Adrenal gland (tissue), 19 donors: ENCODE results near the gene PTGFRN. TPM values are rescaled to one million over a fixed set of nuclear protein-coding genes. Genes with fewer than 3 reads are reported as not detected.
A peak's percentile ranks its signal among the peaks of the same experiment; 100 is the strongest.
"Not testable (repeated sequence)": the region's sequence is repeated elsewhere in the genome, so short reads cannot be mapped to it uniquely, and the experiment has no call there.

ENCODE experiments used
- DNase-seq, 7 donors: peaks; one replicate each; pipeline ENCODE4 v3.0.0-alpha.2; 2019 to 2020
- H3K27ac ChIP-seq, 5 donors: fragments of 200-600 bp; sonication (generic) in 4 of 5; 1 replicate in 3 of 5; 2 replicates in 2 of 5; pipeline versions ENCODE4 v1.5.1 to v1.8.0; 2016 to 2020; ENCODE audit warnings: mild to moderate bottlenecking in 1 of 5
- H3K27me3 ChIP-seq: fragments of 200-600 bp; 2 replicates; pipeline ENCODE4 v1.8.0; 2021
- H3K36me3 ChIP-seq, 2 donors: fragments of 200-600 bp; replicated peaks in 1 of 2; 1 replicate in 1 of 2; 2 replicates in 1 of 2; pipeline versions ENCODE4 v1.5.1 to v1.8.0; 2018 to 2022
- H3K4me1 ChIP-seq, 2 donors: fragments of 200-600 bp; replicated peaks in 1 of 2; 1 replicate in 1 of 2; 2 replicates in 1 of 2; pipeline versions ENCODE4 v1.5.1 to v1.8.0; 2018 to 2021
- H3K4me3 ChIP-seq, 4 donors: fragments of 200-600 bp; sonication (generic) in 3 of 4; one replicate each; pipeline ENCODE4 v1.5.1; 2016 to 2018
- H3K9me3 ChIP-seq, 3 donors: fragments of 200-600 bp; sonication (generic) in 1 of 3; replicated peaks in 1 of 3; 1 replicate in 2 of 3; 2 replicates in 1 of 3; pipeline versions ENCODE4 v1.5.1 to v1.8.0; 2016 to 2021
- CTCF ChIP-seq, 6 experiments: fragments of 450-650 bp in 4 of 6; fragments of 200-600 bp in 2 of 6; sonication (generic) in 1 of 6; IDR thresholded peaks; 1 replicate in 5 of 6; 2 replicates in 1 of 6; pipeline versions ENCODE4 v1.5.1 to v1.8.0; 2016 to 2021; ENCODE audit warnings: antibody characterized with exemption in 6 of 6, mild to moderate bottlenecking in 2 of 6, moderate library complexity in 1 of 6
- POLR2A ChIP-seq, 2 donors: fragments of 450-650 bp; IDR thresholded peaks; one replicate each; pipeline ENCODE4 v1.6.1; 2017; ENCODE audit warnings: antibody characterized with exemption in 2 of 2, mild to moderate bottlenecking in 2 of 2, moderate library complexity in 1 of 2
- WGBS, 4 donors: extraction: QIAGEN DNeasy Blood & Tissue Kit in 2 of 4; methylation state at CpG; one replicate each; pipeline versions ENCODE4 v1.1.5 to v1.1.7; 2013 to 2017; 5-methylcytosine and 5-hydroxymethylcytosine counted together
- intact Hi-C, 2 donors: fragments of 100-400 bp; cut with DNase I; formaldehyde crosslinking; loops; one replicate each; pipeline versions ENCODE4 v1.14.1 to v1.15.0; 2022 to 2023
- long read RNA-seq, 10 donors: library from polyadenylated mRNA in 3 of 10; unstranded in 2 of 10; stranded (forward) in 1 of 10; transcript quantifications; one replicate each; pipeline ENCODE4 v2.0.0 and lab custom pipeline, GENCODE V29; 2021 to 2026
- polyA plus RNA-seq, 3 donors: library from polyadenylated mRNA; stranded (reverse); fragments of 200-250 nt in 2 of 3; fragments of 350-450 nt in 1 of 3; fragmentation: Illumina TruSeq in 1 of 3; extraction: RNeasy Lipid Tissue Mini Kit (QIAGEN cat#74804) in 1 of 3; gene quantifications; one replicate each; pipeline ENCODE4 v1.2.3, GENCODE V29; 2013 to 2014
- total RNA-seq, 9 donors: library from RNA; depleted of rRNA in 4 of 9; stranded (reverse); fragments of >200 nt in 4 of 9; fragments of 120-200 nt in 1 of 9; fragmentation: NEBNext Ultra II Directional in 1 of 9; extraction: Animal tissue kit (Norgen Biotek cat#: 25700) in 1 of 9; gene quantifications; one replicate each; pipeline versions ENCODE4 v1.1.0 to v1.2.4, GENCODE V29; 2013 to 2023
- donor health status: healthy with polysubstance abuse.
- donor health status: Bipolar disorder and iron deficiency.
- donor health status: DM: yes; HTN: yes; CAD: no.
- donor health status: DM: no; HTN: no; CAD: no.
- donor health status: DM: no; HTN: no; CAD: no.
- donor health status: DM: yes; HTN: yes; CAD: no.

The PTGFRN gene
- total RNA-seq: 100 to 1,000 TPM in 4 of 9 donors, 10 to 100 TPM in 5; 63.8 to 173 (median 72.1) TPM
- polyA plus RNA-seq: 10 to 100 TPM; 63.3 to 68.7 (median 64.6) TPM
- long read RNA-seq, donor 1, full-length matches to known transcripts: 4 of 4 reads
- long read RNA-seq, donor 1, partial matches to known transcripts: 0 of 4 reads
- long read RNA-seq, donor 1, other reads (novel, unspliced or antisense): 0 of 4 reads
- long read RNA-seq, donor 2, full-length matches to known transcripts: 3 of 8 reads
- long read RNA-seq, donor 2, partial matches to known transcripts: 5 of 8 reads
- long read RNA-seq, donor 2, other reads (novel, unspliced or antisense): 0 of 8 reads
- long read RNA-seq, donor 3, full-length matches to known transcripts: 3 of 10 reads
- long read RNA-seq, donor 3, partial matches to known transcripts: 7 of 10 reads
- long read RNA-seq, donor 3, other reads (novel, unspliced or antisense): 0 of 10 reads
- long read RNA-seq, donor 4, partial matches to known transcripts: 1 of 12 reads
- long read RNA-seq, donor 4, other reads (novel, unspliced or antisense): 11 of 12 reads
- long read RNA-seq, donor 5, full-length matches to known transcripts: 82 of 115 reads
- long read RNA-seq, donor 5, partial matches to known transcripts: 15 of 115 reads
- long read RNA-seq, donor 5, other reads (novel, unspliced or antisense): 18 of 115 reads
- long read RNA-seq, donor 6, full-length matches to known transcripts: 1 of 7 reads
- long read RNA-seq, donor 6, partial matches to known transcripts: 0 of 7 reads
- long read RNA-seq, donor 6, other reads (novel, unspliced or antisense): 6 of 7 reads
- long read RNA-seq, donor 7, full-length matches to known transcripts: 4 of 15 reads
- long read RNA-seq, donor 7, partial matches to known transcripts: 11 of 15 reads
- long read RNA-seq, donor 7, other reads (novel, unspliced or antisense): 0 of 15 reads
- long read RNA-seq, donor 8, full-length matches to known transcripts: 15 of 106 reads
- long read RNA-seq, donor 8, partial matches to known transcripts: 91 of 106 reads
- long read RNA-seq, donor 8, other reads (novel, unspliced or antisense): 0 of 106 reads
- long read RNA-seq, donor 9, full-length matches to known transcripts: 1 of 1 reads
- long read RNA-seq, donor 9, partial matches to known transcripts: 0 of 1 reads
- long read RNA-seq, donor 9, other reads (novel, unspliced or antisense): 0 of 1 reads
- long read RNA-seq, donor 10, full-length matches to known transcripts: 5 of 5 reads
- long read RNA-seq, donor 10, partial matches to known transcripts: 0 of 5 reads
- long read RNA-seq, donor 10, other reads (novel, unspliced or antisense): 0 of 5 reads

GRCh38 chr1:116909512-116910378, at the start of gene PTGFRN:
Gene PTGFRN (plus strand): TSS chr1:116909916. CDS start chr1:116910204, 288 bp downstream.
- TF ChIP-seq POLR2A (IDR thresholded peaks at IDR 0.05): peak; percentile 42 to 78
- TF ChIP-seq CTCF (IDR thresholded peaks at IDR 0.05): peak in 1 of 6 experiments; percentile 0
- Histone ChIP-seq H3K36me3 (no peaks in the 10 kb centered on the region), H3K4me1 (peaks cover 19 to 46% of the 10 kb centered on the region in 2 donors), H3K9me3 (no peaks in the 10 kb centered on the region), H3K27me3 (no peaks in the 10 kb centered on the region), H3K4me3 (peak within 1 kb of the TSS; percentile 11 to 75 (median 40)), H3K27ac (peak within 1 kb of the TSS; percentile 26 to 90 (median 84))
- WGBS, 4 donors: 3 to 20% (median 8%) methylated on average over 22 to 86 of the region's 86 CpGs
- peak; percentile 61 to 79 (median 75) for DNase-seq
- intact Hi-C loops: loop anchor here in 1 of 2 donors (10.0 kb wide), 2 partner anchors 75 to 145 kb away; no protein-coding TSS in a partner anchor

GRCh38 chr1:116860167-116860566, 49.5 kb upstream of the PTGFRN start:
- H3K27me3 ChIP-seq, H3K4me3 ChIP-seq, H3K36me3 ChIP-seq, DNase-seq, H3K9me3 ChIP-seq, H3K27ac ChIP-seq, intact Hi-C loops, H3K4me1 ChIP-seq: not testable (repeated sequence)
- whole genome bisulfite sequencing, 4 donors: 73 to 86% (median 81%) methylated on average over 2 of the region's 2 CpGs

GRCh38 chr1:116861137-116861536, 48.6 kb upstream of the PTGFRN start:
- DNase-seq: no peak
- Histone ChIP-seq H3K27ac (no peak overlapping the region), H3K4me3 (no peak overlapping the region), H3K36me3 (no peaks in the 10 kb centered on the region), H3K27me3 (no peaks in the 10 kb centered on the region), H3K4me1 (no peaks in the 10 kb centered on the region), H3K9me3 (no peaks in the 10 kb centered on the region)
- intact Hi-C loops: no loop called here
- TF ChIP-seq POLR2A (IDR thresholded peaks at IDR 0.05): no peak
- TF ChIP-seq CTCF (IDR thresholded peaks at IDR 0.05): no peak
- 83 to 94% (median 91%) methylated on average over 3 of the region's 3 CpGs for WGBS, 4 donors

DNA sequence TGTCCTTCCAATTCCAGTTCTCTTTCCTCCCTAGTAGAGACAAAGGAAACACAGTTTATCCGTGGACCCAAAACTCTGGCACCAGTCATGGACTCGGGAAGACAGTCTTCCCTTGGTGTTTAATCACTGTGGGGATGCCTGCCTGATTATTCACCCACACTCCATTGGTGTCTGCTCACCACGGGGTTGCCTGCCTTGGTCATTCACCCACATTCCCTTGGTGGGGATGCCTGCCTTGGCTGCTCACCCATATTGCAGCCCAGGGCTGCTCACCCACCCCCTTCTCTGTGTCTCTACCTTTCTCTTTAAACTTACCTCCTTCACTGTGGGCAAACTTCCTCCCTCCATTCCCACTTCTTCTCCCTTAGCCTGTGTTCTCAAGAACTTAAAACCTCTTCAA, 46.7 kb upstream of the PTGFRN start:
- H3K27ac ChIP-seq, H3K9me3 ChIP-seq, H3K36me3 ChIP-seq, H3K4me1 ChIP-seq, H3K4me3 ChIP-seq, H3K27me3 ChIP-seq, DNase-seq, intact Hi-C loops: not testable (repeated sequence)
- WGBS, 4 donors: 84 to 92% (median 89%) methylated on average over 3 of the region's 3 CpGs

DNA sequence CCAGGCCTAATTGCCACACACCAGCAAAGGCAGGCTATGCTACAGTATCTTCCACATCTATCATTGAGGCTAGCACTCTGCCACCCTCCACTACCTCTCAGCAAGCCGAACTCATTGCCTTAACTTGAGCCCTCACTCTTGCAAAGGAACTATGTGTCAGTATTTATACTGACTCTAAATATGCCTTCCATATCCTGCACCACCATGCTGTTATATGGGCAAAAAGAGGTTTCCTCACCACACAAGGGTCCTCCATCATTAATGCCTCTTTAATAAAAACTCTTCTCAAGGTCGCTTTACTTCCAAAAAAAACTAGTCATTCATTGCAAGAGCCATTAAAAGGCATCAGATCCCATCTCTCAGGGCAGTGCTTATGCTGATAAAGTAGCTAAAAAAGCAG, 43.2 kb upstream of the PTGFRN start:
- DNase-seq, H3K27me3 ChIP-seq, H3K4me3 ChIP-seq, H3K9me3 ChIP-seq, H3K4me1 ChIP-seq, H3K27ac ChIP-seq, intact Hi-C loops, H3K36me3 ChIP-seq: not testable (repeated sequence)
- WGBS, 4 donors: 74 to 84% (median 83%) methylated on average over 2 of the region's 2 CpGs
